Measurements from ENCODE around the gene P2RY2.
"Not testable (repeated sequence)": the region's sequence is repeated elsewhere in the genome, so short reads cannot be mapped to it uniquely, and the experiment has no call there.

The P2RY2 gene

GRCh38 chr11:73221451-73221850 lies 3.4 kb downstream of the P2RY2 start:
- Mint-ChIP-seq H3K4me3 (no peak overlapping the region), H3K27ac (no peak overlapping the region), H3K36me3 (no peaks in the 10 kb centered on the region), H3K27me3 (peaks cover 32 to 55% of the 10 kb centered on the region in 2 donors), H3K4me1 (peaks cover 5 to 8% of the 10 kb centered on the region in 2 donors), H3K9me3 (no peaks in the 10 kb centered on the region)
- ATAC-seq (replicated peaks) = no peak
- no peak for DNase-seq

GRCh38 chr11:73221996-73222395 lies 3.9 kb downstream of the P2RY2 start:
- Mint-ChIP-seq H3K4me3 (no peak overlapping the region), H3K27ac (no peak overlapping the region), H3K27me3 (peaks cover 29 to 50% of the 10 kb centered on the region in 2 donors), H3K9me3 (no peaks in the 10 kb centered on the region), H3K36me3 (no peaks in the 10 kb centered on the region), H3K4me1 (peaks cover 5 to 8% of the 10 kb centered on the region in 2 donors)
- no peak for DNase-seq
- no peak for ATAC-seq (replicated peaks)

GRCh38 chr11:73223998-73224730 lies 6.1 kb downstream of the P2RY2 start:
- ATAC-seq (replicated peaks) = peak in 1 of 2 donors; percentile 19
- peaks cover 0 to under 1% of the 10 kb centered on the region in 2 donors for H3K4me1 Mint-ChIP-seq
- no peaks in the 10 kb centered on the region for H3K36me3 Mint-ChIP-seq
- DNase-seq = no peak
- H3K4me3 Mint-ChIP-seq = no peak overlapping the region
- peaks cover 21 to 33% of the 10 kb centered on the region in 2 donors for H3K27me3 Mint-ChIP-seq
- H3K27ac Mint-ChIP-seq = no peak overlapping the region
- no peaks in the 10 kb centered on the region for H3K9me3 Mint-ChIP-seq

- Mint-ChIP-seq H3K4me3 (no peak overlapping the region), H3K9me3 (no peaks in the 10 kb centered on the region), H3K4me1 (peaks cover 0 to under 1% of the 10 kb centered on the region in 2 donors), H3K36me3 (no peaks in the 10 kb centered on the region), H3K27ac (no peak overlapping the region), H3K27me3 (peaks cover 15 to 23% of the 10 kb centered on the region in 2 donors)
- ATAC-seq (replicated peaks) = no peak
- DNase-seq = no peak
These were observed 7.1 kb downstream of the P2RY2 start for GRCh38 chr11:73225001-73225686.

GRCh38 chr11:73225851-73226250 lies 7.8 kb downstream of the P2RY2 start:
- no peak for ATAC-seq (replicated peaks)
- Mint-ChIP-seq H3K4me3 (no peak overlapping the region), H3K4me1 (peaks cover 0 to 2% of the 10 kb centered on the region in 2 donors), H3K36me3 (no peaks in the 10 kb centered on the region), H3K27ac (no peak overlapping the region), H3K27me3 (peaks cover 16 to 20% of the 10 kb centered on the region in 2 donors), H3K9me3 (no peaks in the 10 kb centered on the region)
- no peak for DNase-seq

GRCh38 chr11:73226297-73227006 lies 8.4 kb downstream of the P2RY2 start:
- H3K4me3 Mint-ChIP-seq = no peak overlapping the region
- H3K36me3 Mint-ChIP-seq = no peaks in the 10 kb centered on the region
- H3K27me3 Mint-ChIP-seq = peaks cover 15 to 20% of the 10 kb centered on the region in 2 donors
- H3K9me3 Mint-ChIP-seq = no peaks in the 10 kb centered on the region
- ATAC-seq (replicated peaks) = no peak
- DNase-seq = no peak
- H3K4me1 Mint-ChIP-seq = peaks cover 0 to 2% of the 10 kb centered on the region in 2 donors
- no peak overlapping the region for H3K27ac Mint-ChIP-seq

- H3K36me3 Mint-ChIP-seq = no peaks in the 10 kb centered on the region
- H3K9me3 Mint-ChIP-seq = no peaks in the 10 kb centered on the region
- no peak overlapping the region for H3K4me3 Mint-ChIP-seq
- H3K27me3 Mint-ChIP-seq = peaks cover 15 to 16% of the 10 kb centered on the region in 2 donors
- DNase-seq = no peak
- no peak for ATAC-seq (replicated peaks)
- H3K4me1 Mint-ChIP-seq = peaks cover 0 to 2% of the 10 kb centered on the region in 2 donors
- no peak overlapping the region for H3K27ac Mint-ChIP-seq
These were observed 9.6 kb downstream of the P2RY2 start for GRCh38 chr11:73227571-73228211.

GRCh38 chr11:73228268-73229134 lies 10.4 kb downstream of the P2RY2 start:
- Mint-ChIP-seq H3K4me3 (no peak overlapping the region), H3K9me3 (no peaks in the 10 kb centered on the region), H3K36me3 (no peaks in the 10 kb centered on the region), H3K4me1 (peaks cover 0 to 2% of the 10 kb centered on the region in 2 donors), H3K27ac (no peak overlapping the region), H3K27me3 (peaks cover 10 to 16% of the 10 kb centered on the region in 2 donors)
- ATAC-seq (replicated peaks) (no peak), DNase-seq (no peak)

GRCh38 chr11:73229321-73229895 lies 11.3 kb downstream of the P2RY2 start:
- Mint-ChIP-seq H3K27ac (no peak overlapping the region), H3K4me1 (peaks cover 0 to 2% of the 10 kb centered on the region in 2 donors), H3K36me3 (no peaks in the 10 kb centered on the region), H3K9me3 (no peaks in the 10 kb centered on the region), H3K27me3 (peaks cover 6 to 11% of the 10 kb centered on the region in 2 donors), H3K4me3 (no peak overlapping the region)
- ATAC-seq (replicated peaks) = peak in 1 of 2 donors; percentile 53
- DNase-seq = no peak

- Mint-ChIP-seq H3K9me3 (no peaks in the 10 kb centered on the region), H3K27me3 (peaks cover 0 to 11% of the 10 kb centered on the region in 2 donors), H3K27ac (peak overlapping the region; percentile 56), H3K4me1 (peaks cover 0 to 2% of the 10 kb centered on the region in 2 donors), H3K4me3 (no peak overlapping the region), H3K36me3 (no peaks in the 10 kb centered on the region)
- ATAC-seq (replicated peaks) (no peak), DNase-seq (no peak)
These were observed 12.1 kb downstream of the P2RY2 start for GRCh38 chr11:73229896-73230875.

- no peak for DNase-seq
- no peak for ATAC-seq (replicated peaks)
- Mint-ChIP-seq H3K4me3 (no peak overlapping the region), H3K27ac (no peak overlapping the region), H3K36me3 (no peaks in the 10 kb centered on the region), H3K9me3 (no peaks in the 10 kb centered on the region), H3K4me1 (peaks cover 0 to 2% of the 10 kb centered on the region in 2 donors), H3K27me3 (peaks cover 0 to 11% of the 10 kb centered on the region in 2 donors)
These were observed 12.8 kb downstream of the P2RY2 start for GRCh38 chr11:73230931-73231330.

GRCh38 chr11:73232487-73232886 lies 14.4 kb downstream of the P2RY2 start:
- H3K4me1 Mint-ChIP-seq; DNase-seq; H3K9me3 Mint-ChIP-seq; H3K4me3 Mint-ChIP-seq; ATAC-seq (replicated peaks); H3K27ac Mint-ChIP-seq; H3K36me3 Mint-ChIP-seq: not testable (repeated sequence)
- H3K27me3 Mint-ChIP-seq = peaks cover 0 to 11% of the 10 kb centered on the region in 2 donors
